ENCODE data around the gene VMP1. TPM values are rescaled to one million over a fixed set of nuclear protein-coding genes. Genes with fewer than 3 reads are reported as not detected.

Gene VMP1
- total and polyA plus RNA-seq, 12 donors: 20.5 to 98.9 (median 50.6) TPM

GRCh38 chr17:59884861-59885260 is 177.4 kb downstream of the VMP1 start:
- 95 to 98% methylated on average over 9 of the region's 9 CpGs for WGBS, 2 donors

GRCh38 chr17:59888145-59888750 is 180.8 kb downstream of the VMP1 start:
- no peak for TF ChIP-seq CTCF (IDR thresholded peaks at IDR 0.05)
- Histone ChIP-seq H3K4me1 (peaks cover 5 to 16% (median 11%) of the 10 kb centered on the region in 9 donors), H3K27me3 (no peaks in the 10 kb centered on the region), H3K4me3 (no peak overlapping the region), H3K9me3 (no peaks in the 10 kb centered on the region), H3K27ac (no peak overlapping the region), H3K36me3 (peaks cover 0 to 75% (median 21%) of the 10 kb centered on the region in 9 donors)
- intact Hi-C loops (cut with DNase I): no loop called here
- WGBS, 2 donors: 96 to 98% methylated on average over 8 of the region's 8 CpGs
- ATAC-seq (no peak), DNase-seq (no peak)

More at GRCh38 chr17:59884861-59885260, 177.4 kb downstream of the VMP1 start:
- Histone ChIP-seq H3K36me3 (peaks cover 0 to 98% (median 33%) of the 10 kb centered on the region in 9 donors), H3K27me3 (no peaks in the 10 kb centered on the region), H3K27ac (no peak overlapping the region), H3K4me1 (no peaks in the 10 kb centered on the region), H3K9me3 (no peaks in the 10 kb centered on the region), H3K4me3 (no peak overlapping the region)
- ATAC-seq: peak in 1 of 8 donors; percentile 35
- DNase-seq: no peak
- no peak for TF ChIP-seq CTCF (IDR thresholded peaks at IDR 0.05)
- intact Hi-C loops (cut with DNase I): no loop called here

- H3K27ac ChIP-seq: no peak overlapping the region
- no peaks in the 10 kb centered on the region for H3K9me3 ChIP-seq
- no peaks in the 10 kb centered on the region for H3K27me3 ChIP-seq
- no peak for TF ChIP-seq CTCF (IDR thresholded peaks at IDR 0.05)
- peaks cover 5 to 29% (median 19%) of the 10 kb centered on the region in 9 donors for H3K4me1 ChIP-seq
- DNase-seq (no peak), ATAC-seq (no peak)
- peaks cover 0 to 54% (median 4%) of the 10 kb centered on the region in 9 donors for H3K36me3 ChIP-seq
- no peak overlapping the region for H3K4me3 ChIP-seq
- intact Hi-C loops (cut with DNase I): no loop called here
- 97 to 100% methylated on average over 2 of the region's 2 CpGs for WGBS, 2 donors
Observed at GRCh38 chr17:59890720-59891119, 183.3 kb downstream of the VMP1 start.

Small RNA genes lying within 50 kb of the gene (microRNA-seq; reads per million reads assigned to microRNA genes)
- 16,213 to 68,636 reads per million in 2 donors for gene MIR21

Other genes with a start within 250 kb of the VMP1 start
- 10 to 100 TPM; 14.2 to 22.9 (median 20.7) TPM for gene DHX40, start 142.0 kb upstream of the VMP1 start, total RNA-seq
- 10 to 100 TPM in 1 of 2 donors, 1 to 10 TPM in 1; 6.9 to 10.0 TPM for gene DHX40, start 142.0 kb upstream of the VMP1 start, polyA plus RNA-seq
- 100 to 1,000 TPM; 138 to 196 (median 173) TPM for gene CLTC, start 87.8 kb upstream of the VMP1 start, total RNA-seq
- gene CLTC, start 87.8 kb upstream of the VMP1 start, polyA plus RNA-seq: 100 to 1,000 TPM in 1 of 2 donors, 10 to 100 TPM in 1; 42.5 to 140 TPM
- gene PTRH2, start 224 bp upstream of the VMP1 start, total RNA-seq: 10 to 100 TPM in 3 of 10 donors, 1 to 10 TPM in 7; 7.5 to 13.8 (median 9.1) TPM
- gene PTRH2, start 224 bp upstream of the VMP1 start, polyA plus RNA-seq: 10 to 100 TPM; 21.7 to 23.6 TPM
- gene TUBD1, start 185.3 kb downstream of the VMP1 start, total RNA-seq: 10 to 100 TPM in 1 of 10 donors, 1 to 10 TPM in 9; 4.0 to 10.1 (median 6.6) TPM
- gene TUBD1, start 185.3 kb downstream of the VMP1 start, polyA plus RNA-seq: 10 to 100 TPM in 1 of 2 donors, 1 to 10 TPM in 1; 4.1 to 10.4 TPM
- 10 to 100 TPM; 19.6 to 30.4 (median 25.6) TPM for gene RPS6KB1, start 185.5 kb downstream of the VMP1 start, total RNA-seq
- gene RPS6KB1, start 185.5 kb downstream of the VMP1 start, polyA plus RNA-seq: 10 to 100 TPM in 1 of 2 donors, 1 to 10 TPM in 1; 5.1 to 11.2 TPM